ENCODE data around the gene TFAP2B.
A peak's percentile ranks its signal among the peaks of the same experiment; 100 is the strongest.

DNA sequence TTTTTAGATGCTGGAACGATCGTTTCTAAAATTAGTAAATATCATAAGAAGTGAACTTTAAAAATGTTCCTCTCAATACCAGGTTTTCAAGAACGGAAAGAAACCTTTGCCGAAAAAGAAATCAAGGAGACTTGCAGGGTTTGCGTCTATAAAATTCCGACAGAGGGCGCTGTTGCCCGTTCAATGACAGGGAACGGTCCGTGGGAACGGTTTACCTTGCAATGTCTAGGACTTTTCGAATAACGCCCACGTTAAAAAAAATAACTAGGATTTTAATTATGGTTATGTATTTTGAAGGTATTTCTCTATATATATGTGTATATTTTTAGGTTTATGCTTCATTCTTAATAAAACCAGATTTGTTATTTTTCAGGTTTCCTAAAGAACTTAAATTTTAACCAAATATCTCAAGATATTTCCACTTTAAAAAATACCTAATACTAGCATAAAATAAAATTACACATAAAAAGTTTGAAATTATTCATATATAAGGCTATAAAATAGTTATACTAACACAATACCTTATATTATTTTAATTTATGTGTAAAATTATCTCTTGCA lies 2.5 kb upstream of the TFAP2B start:
- no peak for TF ChIP-seq EZH2 (IDR thresholded peaks at IDR 0.05; ENCODE audit: borderline replicate concordance, insufficient read depth, low read length, poor library complexity, severe bottlenecking)
- TF ChIP-seq, protein P1, sequence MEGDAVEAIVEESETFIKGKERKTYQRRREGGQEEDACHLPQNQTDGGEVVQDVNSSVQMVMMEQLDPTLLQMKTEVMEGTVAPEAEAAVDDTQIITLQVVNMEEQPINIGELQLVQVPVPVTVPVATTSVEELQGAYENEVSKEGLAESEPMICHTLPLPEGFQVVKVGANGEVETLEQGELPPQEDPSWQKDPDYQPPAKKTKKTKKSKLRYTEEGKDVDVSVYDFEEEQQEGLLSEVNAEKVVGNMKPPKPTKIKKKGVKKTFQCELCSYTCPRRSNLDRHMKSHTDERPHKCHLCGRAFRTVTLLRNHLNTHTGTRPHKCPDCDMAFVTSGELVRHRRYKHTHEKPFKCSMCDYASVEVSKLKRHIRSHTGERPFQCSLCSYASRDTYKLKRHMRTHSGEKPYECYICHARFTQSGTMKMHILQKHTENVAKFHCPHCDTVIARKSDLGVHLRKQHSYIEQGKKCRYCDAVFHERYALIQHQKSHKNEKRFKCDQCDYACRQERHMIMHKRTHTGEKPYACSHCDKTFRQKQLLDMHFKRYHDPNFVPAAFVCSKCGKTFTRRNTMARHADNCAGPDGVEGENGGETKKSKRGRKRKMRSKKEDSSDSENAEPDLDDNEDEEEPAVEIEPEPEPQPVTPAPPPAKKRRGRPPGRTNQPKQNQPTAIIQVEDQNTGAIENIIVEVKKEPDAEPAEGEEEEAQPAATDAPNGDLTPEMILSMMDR (IDR thresholded peaks at IDR 0.05; ENCODE audit: poor library complexity, severe bottlenecking) = peak; percentile 84
- TF ChIP-seq EP300 (conservative IDR thresholded peaks at IDR 0.05; ENCODE audit: poor library complexity, severe bottlenecking) = no peak

Measured in neural cell (in vitro differentiated cells).